ENCODE data around the gene KRT7. TPM values are rescaled to one million over a fixed set of nuclear protein-coding genes. Genes with fewer than 3 reads are reported as not detected.

Gene KRT7
- total RNA-seq, 4 donors from 2014 or later, result 333 to 826 (median 460) TPM

GRCh38 chr12:52217223-52217622 lies 15.8 kb upstream of the KRT7 start:
- H3K9me3 ChIP-seq, result no peaks in the 10 kb centered on the region
- H3K27me3 ChIP-seq, result no peaks in the 10 kb centered on the region
- no peaks in the 10 kb centered on the region for H3K36me3 ChIP-seq
- H3K4me1 ChIP-seq, result peaks cover 53 to 90% of the 10 kb centered on the region in 2 donors
- intact Hi-C loops (cut with DNase I), result no loop called here
- 5 to 14% methylated on average over 4 to 5 of the region's 5 CpGs for WGBS, 2 donors
- H3K4me3 ChIP-seq (replicated peaks in 1 of 3), result no peak overlapping the region
- DNase-seq, result peak; percentile 100
- H3K27ac ChIP-seq, result peak overlapping the region; percentile 71 to 91 (median 91)
- TF ChIP-seq CTCF (IDR thresholded peaks at IDR 0.05) (peak in 1 of 6 experiments; percentile 19), POLR2A (IDR thresholded peaks at IDR 0.05) (peak in 1 of 2 donors; percentile 50)

GRCh38 chr12:52218001-52218400 lies 15.0 kb upstream of the KRT7 start:
- H3K4me3 ChIP-seq (replicated peaks in 1 of 3), result no peak overlapping the region
- H3K27me3 ChIP-seq, result no peaks in the 10 kb centered on the region
- intact Hi-C loops (cut with DNase I), result no loop called here
- TF ChIP-seq POLR2A (IDR thresholded peaks at IDR 0.05) (no peak), CTCF (IDR thresholded peaks at IDR 0.05) (no peak)
- peak overlapping the region; percentile 71 to 91 (median 91) for H3K27ac ChIP-seq
- no peak for DNase-seq
- H3K36me3 ChIP-seq, result no peaks in the 10 kb centered on the region
- WGBS, 2 donors, result 74 to 84% methylated on average over 4 of the region's 4 CpGs
- H3K9me3 ChIP-seq, result no peaks in the 10 kb centered on the region
- H3K4me1 ChIP-seq, result peaks cover 57 to 96% of the 10 kb centered on the region in 2 donors

- Histone ChIP-seq H3K4me1 (peaks cover 58 to 83% of the 10 kb centered on the region in 2 donors), H3K4me3 (replicated peaks in 1 of 3) (no peak overlapping the region), H3K36me3 (no peaks in the 10 kb centered on the region), H3K9me3 (no peaks in the 10 kb centered on the region), H3K27ac (peak overlapping the region in 2 of 3 donors; percentile 24 to 91), H3K27me3 (no peaks in the 10 kb centered on the region)
- intact Hi-C loops (cut with DNase I), result no loop called here
- DNase-seq, result peak in 1 of 2 donors; percentile 0
- WGBS, 2 donors, result 91 to 96% methylated on average over 3 of the region's 3 CpGs
- TF ChIP-seq CTCF (IDR thresholded peaks at IDR 0.05) (no peak), POLR2A (IDR thresholded peaks at IDR 0.05) (no peak)
Measured at GRCh38 chr12:52220477-52220876, 12.6 kb upstream of the KRT7 start.

GRCh38 chr12:52221070-52221781 lies 11.8 kb upstream of the KRT7 start:
- intact Hi-C loops (cut with DNase I), result no loop called here
- WGBS, 2 donors, result 92 to 93% methylated on average over 4 of the region's 4 CpGs

More at GRCh38 chr12:52221070-52221781, 11.8 kb upstream of the KRT7 start:
- no peak for DNase-seq
- Histone ChIP-seq H3K36me3 (no peaks in the 10 kb centered on the region), H3K4me3 (replicated peaks in 1 of 3) (no peak overlapping the region), H3K27me3 (no peaks in the 10 kb centered on the region), H3K4me1 (peaks cover 58 to 83% of the 10 kb centered on the region in 2 donors), H3K27ac (peak overlapping the region in 2 of 3 donors; percentile 24 to 91), H3K9me3 (no peaks in the 10 kb centered on the region)
- no peak for TF ChIP-seq CTCF (IDR thresholded peaks at IDR 0.05)

Measured in thyroid gland (tissue), 4 donors.